Measurements from ENCODE around the gene NME7.

GRCh38 chr1:169196161-169196560 is 171.4 kb downstream of the NME7 start:
- TF ChIP-seq CTCF (IDR thresholded peaks at IDR 0.05) (no peak), POLR2A (IDR thresholded peaks at IDR 0.05) (no peak), POLR2AphosphoS5 (IDR thresholded peaks at IDR 0.05; ENCODE audit: insufficient read depth in 1 of 2, low read depth in 1 of 2) (no peak)

Measured in vagina (tissue), 2 donors.